ENCODE measurements around the gene CEACAM3. TPM values are rescaled to one million over a fixed set of nuclear protein-coding genes. Genes with fewer than 3 reads are reported as not detected.

The CEACAM3 gene
- total RNA-seq, 1 donor from 2014 or later = 3.4 TPM

GRCh38 chr19:41792513-41793413 is 3.6 kb upstream of the CEACAM3 start:
- DNase-seq (ENCODE audit: low spot score) = no peak

GRCh38 chr19:41793414-41793727 is 3.0 kb upstream of the CEACAM3 start:
- DNase-seq (ENCODE audit: low spot score) = no peak

- no peak for DNase-seq (ENCODE audit: low spot score)
These were observed 1.3 kb upstream of the CEACAM3 start for GRCh38 chr19:41795031-41795461.

GRCh38 chr19:41796901-41797300 is 514 bp downstream of the CEACAM3 start:
- DNase-seq (ENCODE audit: low spot score) = no peak

- DNase-seq (ENCODE audit: low spot score) = no peak
These were observed 3.1 kb downstream of the CEACAM3 start for GRCh38 chr19:41799444-41800000.

- DNase-seq (ENCODE audit: low spot score) = no peak
These were observed 4.6 kb downstream of the CEACAM3 start for GRCh38 chr19:41801031-41801430.

GRCh38 chr19:41801792-41802211 is 5.4 kb downstream of the CEACAM3 start:
- DNase-seq (ENCODE audit: low spot score) = no peak

- no peak for DNase-seq (ENCODE audit: low spot score)
These were observed 6.4 kb downstream of the CEACAM3 start for GRCh38 chr19:41802770-41803169.

GRCh38 chr19:41804336-41804735 is 7.9 kb downstream of the CEACAM3 start:
- DNase-seq (ENCODE audit: low spot score) = no peak

- DNase-seq (ENCODE audit: low spot score) = no peak
These were observed 10.8 kb downstream of the CEACAM3 start for GRCh38 chr19:41807176-41807575.

- no peak for DNase-seq (ENCODE audit: low spot score)
These were observed 12.5 kb downstream of the CEACAM3 start for GRCh38 chr19:41808663-41809566.

GRCh38 chr19:41810301-41810700 is 13.9 kb downstream of the CEACAM3 start:
- DNase-seq (ENCODE audit: low spot score) = no peak

GRCh38 chr19:41811036-41811435 is 14.6 kb downstream of the CEACAM3 start:
- DNase-seq (ENCODE audit: low spot score) = no peak

- no peak for DNase-seq (ENCODE audit: low spot score)
These were observed 15.6 kb downstream of the CEACAM3 start for GRCh38 chr19:41811981-41812380.

GRCh38 chr19:41813911-41814310 is 17.5 kb downstream of the CEACAM3 start:
- DNase-seq (ENCODE audit: low spot score) = no peak

GRCh38 chr19:41815301-41815700 is 18.9 kb downstream of the CEACAM3 start:
- no peak for DNase-seq (ENCODE audit: low spot score)

GRCh38 chr19:41816761-41817160 is 20.4 kb downstream of the CEACAM3 start:
- DNase-seq (ENCODE audit: low spot score) = no peak

GRCh38 chr19:41821003-41821735 is 24.8 kb downstream of the CEACAM3 start:
- no peak for DNase-seq (ENCODE audit: low spot score)

GRCh38 chr19:41837981-41838708 is 41.8 kb downstream of the CEACAM3 start:
- DNase-seq (ENCODE audit: low spot score) = no peak

GRCh38 chr19:41839211-41839610 is 42.8 kb downstream of the CEACAM3 start:
- no peak for DNase-seq (ENCODE audit: low spot score)

GRCh38 chr19:41843371-41843770 is 47.0 kb downstream of the CEACAM3 start:
- DNase-seq (ENCODE audit: low spot score) = no peak
